H1 (cell line): Measurements from ENCODE around the gene NFKB1. TPM values are rescaled to one million over a fixed set of nuclear protein-coding genes. Genes with fewer than 3 reads are reported as not detected.

ENCODE experiments used
- BCL11A ChIP-seq, 2 experiments: IDR thresholded peaks; one replicate each; pipeline ENCODE4 v1.6.1; 2011; ENCODE audit warnings: low read depth in 2 of 2, low read length in 2 of 2, mild to moderate bottlenecking in 2 of 2
- FOSL1 ChIP-seq: IDR thresholded peaks from 2 replicates; pipeline ENCODE4 v1.6.1; 2011; ENCODE audit warnings: mild to moderate bottlenecking, low read depth, low read length, moderate library complexity; ENCODE audit not compliant: insufficient read depth
- KDM5A ChIP-seq: fragments of 200-600 bp; IDR thresholded peaks from 2 replicates; pipeline ENCODE4 v1.7.1; 2012; ENCODE audit warnings: mild to moderate bottlenecking, low read length, inconsistent platforms, mixed read lengths
- SAP30 ChIP-seq: fragments of 300-600 bp; sonication (generic); IDR thresholded peaks from 2 replicates; pipeline ENCODE4 v1.7.1; 2012; ENCODE audit warnings: low read length, moderate library complexity, mild to moderate bottlenecking, inconsistent platforms; ENCODE audit not compliant: insufficient read depth, insufficient replicate concordance
- polyA plus RNA-seq, 7 experiments: library from polyadenylated mRNA; depleted of rRNA in 3 of 7; stranded (reverse) in 5 of 7; unstranded in 2 of 7; fragments of >200 nt in 5 of 7; fragments of 200-250 nt in 2 of 7; gene quantifications; 1 replicate in 5 of 7; 2 replicates in 1 of 7; 4 replicates in 1 of 7; pipeline versions ENCODE4 v1.2.1 to v1.2.3, GENCODE V29; 2011 to 2013; ENCODE audit warnings: missing spikeins in 2 of 7, mixed read lengths in 2 of 7
- total RNA-seq: library from RNA; stranded (reverse); fragmentation: NEBNext Ultra II Directional; extraction: Animal tissue kit (Norgen Biotek cat#: 25700); gene quantifications from 2 replicates; pipeline ENCODE4 v1.2.1, GENCODE V29; 2021

NFKB1 gene
- total and polyA plus RNA-seq, 2 of the 8 experiments (the other 6 are each of a cell fraction or from before 2014, with no cell fraction given), result 2.9 to 6.8 TPM

GRCh38 chr4:102599455-102599854, 98.3 kb downstream of the NFKB1 start (continued):
- TF ChIP-seq SAP30 (no peak), BCL11A (IDR thresholded peaks at IDR 0.05; ENCODE audit: low read depth in 2 of 2, low read length in 2 of 2) (no peak), FOSL1 (no peak), KDM5A (no peak)
